Fibroblast of skin of left biceps (primary cell): ENCODE data around the gene TYMP.

Source experiments
- DNase-seq, 2 experiments: peaks; one replicate each; pipeline ENCODE4 v3.0.0-alpha.2; 2013; ENCODE audit warnings: low read depth in 2 of 2

TYMP gene

DNA sequence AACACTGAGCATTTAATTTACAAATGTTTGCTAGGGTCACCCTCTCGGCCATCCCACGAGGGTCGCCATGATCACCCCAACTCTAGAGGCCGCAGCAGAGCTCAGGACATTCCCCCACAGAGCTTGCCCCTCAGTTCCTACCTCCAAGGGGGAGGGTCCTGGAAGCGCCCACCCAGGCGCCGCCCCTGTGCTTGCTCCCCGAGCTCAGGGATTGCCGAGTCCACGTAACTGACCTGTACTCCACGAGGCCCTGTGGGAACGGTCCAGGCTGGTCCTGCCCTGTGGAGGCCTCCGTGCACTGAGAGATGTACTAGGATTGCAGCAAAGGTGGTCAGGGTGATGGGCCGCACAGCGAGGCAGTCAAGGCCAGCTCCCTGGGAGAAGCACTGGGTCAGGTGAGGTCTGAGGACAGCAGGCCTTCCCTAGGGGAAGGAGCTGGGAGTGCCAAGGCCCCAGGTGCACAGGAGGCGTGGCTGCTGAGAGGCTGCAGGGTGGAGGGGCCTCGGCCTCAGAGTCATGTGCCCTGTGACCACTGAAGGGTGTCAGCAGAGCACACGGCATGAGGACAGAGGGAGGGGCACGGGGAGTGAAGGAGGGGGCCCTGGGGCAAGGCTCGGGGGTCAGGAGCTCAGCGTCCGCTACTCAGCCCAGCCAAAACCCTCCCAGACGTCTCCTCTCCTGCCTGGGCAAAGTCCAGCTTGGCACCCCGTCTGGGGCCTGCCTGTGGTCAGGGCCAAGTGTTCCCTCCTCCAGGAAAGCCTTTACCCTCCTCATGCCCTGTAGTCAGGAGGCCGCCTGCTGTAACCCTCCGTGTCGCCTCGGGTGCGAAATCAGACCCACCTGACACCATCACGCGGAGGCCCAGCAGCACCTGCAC lies 45.6 kb downstream of the TYMP start:
- no peak for DNase-seq

DNA sequence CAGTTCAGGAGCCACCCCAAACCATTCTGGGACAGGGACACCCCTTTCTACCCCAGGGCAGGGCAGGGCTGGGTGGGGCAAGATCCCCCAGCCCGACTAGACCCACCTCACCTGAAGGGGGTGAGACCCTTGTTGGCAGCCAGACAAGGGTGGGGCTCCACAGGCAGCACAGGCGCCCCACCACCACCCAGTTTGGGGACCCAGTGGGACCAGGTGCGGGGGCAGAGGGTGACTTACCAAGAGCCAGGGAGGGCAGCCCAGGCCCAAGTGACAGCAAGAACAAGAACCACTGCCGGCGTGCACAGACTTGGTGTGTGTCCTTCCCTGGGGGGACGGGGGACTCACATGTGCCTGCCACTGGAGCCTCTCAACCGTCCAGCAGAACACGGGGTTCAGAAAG lies 46.3 kb downstream of the TYMP start:
- DNase-seq = no peak

DNA sequence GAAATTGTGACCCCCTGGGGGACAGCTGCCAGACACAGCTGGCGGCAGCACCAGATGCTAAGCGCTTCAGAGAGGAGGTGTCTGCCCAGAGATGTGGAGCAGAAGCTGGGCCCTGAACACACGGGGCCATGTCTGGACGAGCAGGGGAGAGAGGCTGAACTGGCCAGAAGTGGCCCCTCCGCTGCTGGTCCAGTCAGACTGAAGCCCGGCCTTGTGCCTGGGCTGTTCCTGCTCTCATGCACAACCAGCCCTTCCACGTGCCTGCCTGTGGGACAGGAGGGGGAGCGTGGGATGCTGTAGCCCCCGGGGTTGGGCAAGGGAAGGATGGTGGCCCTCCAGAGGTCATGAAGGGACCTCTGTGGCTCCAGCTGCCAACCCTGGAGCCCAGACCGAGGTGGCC lies 46.7 kb downstream of the TYMP start:
- no peak for DNase-seq

DNA sequence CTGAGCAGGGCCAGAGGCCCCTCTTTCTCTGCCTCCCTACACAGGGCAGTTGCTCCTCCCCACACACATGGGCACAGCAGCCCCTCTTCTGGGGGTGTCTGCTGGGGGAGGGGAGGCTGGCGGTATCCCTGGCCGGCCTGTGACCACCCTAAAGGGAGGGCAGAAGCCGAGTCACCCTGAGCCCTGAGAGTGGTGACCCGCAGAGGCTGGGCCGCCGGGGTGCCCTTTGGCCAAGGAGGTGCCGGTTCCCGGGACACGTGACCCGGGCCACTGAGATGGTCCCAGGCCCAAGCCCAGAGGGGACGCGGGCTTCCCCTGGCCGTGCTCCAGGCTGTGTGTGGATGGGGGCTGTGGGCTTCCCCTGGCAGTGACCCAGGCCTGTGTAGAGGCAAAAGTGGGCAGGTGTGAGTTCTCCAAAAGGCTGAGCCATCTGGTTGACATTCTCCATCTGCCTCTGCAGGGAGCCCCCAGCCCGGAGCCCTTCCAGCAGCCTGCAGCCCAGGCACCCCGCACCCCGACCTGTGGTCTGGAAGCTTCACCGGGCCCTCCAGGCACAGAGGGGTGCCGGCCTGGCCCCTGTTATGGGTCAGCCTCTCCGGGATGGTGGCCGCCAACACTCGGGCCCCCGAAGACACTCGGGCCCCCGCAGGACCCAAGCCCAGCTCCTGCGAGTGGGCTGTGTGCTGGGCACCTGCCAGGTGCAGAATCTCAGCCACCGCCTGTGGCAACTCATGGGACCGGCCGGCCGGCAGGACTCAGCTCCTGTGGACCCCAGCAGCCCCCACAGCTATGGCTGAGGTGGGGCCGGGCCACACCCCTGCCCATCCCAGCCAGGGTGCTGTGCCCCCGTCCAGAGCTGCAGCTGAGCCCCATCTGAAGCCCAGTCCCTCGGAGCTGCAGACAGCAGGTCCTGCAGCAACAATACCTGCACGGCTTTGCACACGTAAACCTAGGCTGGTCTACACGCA lies 47.4 kb downstream of the TYMP start:
- DNase-seq = no peak

DNA sequence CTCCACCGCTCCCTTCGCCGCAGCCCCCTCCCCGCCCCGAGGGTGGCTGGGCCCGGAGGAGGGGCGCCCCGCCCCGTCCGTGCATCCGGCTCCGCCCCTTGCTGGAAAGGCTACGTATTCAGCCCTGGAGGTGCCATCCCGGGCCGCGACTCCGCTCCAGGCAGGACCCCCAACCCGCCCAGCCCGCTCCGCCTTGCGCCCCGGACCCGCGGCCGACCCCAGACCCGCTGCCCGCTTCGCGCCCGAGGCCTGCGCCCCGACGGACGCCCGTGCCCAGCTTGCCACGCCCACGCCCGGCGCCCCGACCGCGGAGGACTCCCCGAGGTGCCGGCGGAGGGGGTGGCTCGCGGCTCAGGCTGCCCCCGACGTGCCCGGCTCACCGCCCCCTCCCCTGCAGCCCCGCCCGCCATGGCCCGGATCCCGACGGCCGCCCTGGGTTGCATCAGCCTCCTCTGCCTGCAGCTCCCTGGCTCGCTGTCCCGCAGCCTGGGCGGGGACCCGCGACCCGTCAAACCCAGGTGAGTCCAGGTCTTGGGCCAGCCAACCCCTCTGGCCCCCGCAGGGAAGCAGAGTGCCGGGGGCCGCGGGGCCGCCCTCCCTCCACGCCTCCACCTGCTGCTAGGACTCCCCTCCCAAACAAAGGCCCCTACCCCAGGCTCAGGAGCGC lies 48.2 kb downstream of the TYMP start, which contains the start of gene ADM2:
TSS of gene ADM2 (plus strand) at position 104 of the 667 bp plus-strand sequence. CDS start at position 409, 305 bp downstream.
- DNase-seq = no peak

DNA sequence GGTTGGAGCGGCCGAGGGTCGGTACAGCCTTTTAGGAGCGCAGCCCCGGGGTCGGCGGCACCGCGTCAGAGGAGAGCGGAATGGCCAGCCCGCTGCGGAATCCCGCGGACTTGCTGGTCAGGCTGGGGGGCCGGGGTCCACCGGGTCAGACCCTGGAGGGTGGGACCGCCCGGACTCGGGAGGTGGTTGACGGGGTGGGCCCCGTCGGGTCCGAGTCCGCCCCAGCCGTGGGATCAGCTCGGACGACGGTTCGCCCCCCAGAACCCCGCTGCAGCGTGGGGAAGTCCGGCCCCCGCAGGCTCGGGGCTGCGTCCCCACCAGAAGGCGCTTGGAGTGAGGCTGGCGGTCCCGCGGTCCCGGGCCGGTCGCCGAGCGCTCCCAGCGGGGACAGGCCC lies 48.8 kb downstream of the TYMP start:
- DNase-seq = no peak

DNA sequence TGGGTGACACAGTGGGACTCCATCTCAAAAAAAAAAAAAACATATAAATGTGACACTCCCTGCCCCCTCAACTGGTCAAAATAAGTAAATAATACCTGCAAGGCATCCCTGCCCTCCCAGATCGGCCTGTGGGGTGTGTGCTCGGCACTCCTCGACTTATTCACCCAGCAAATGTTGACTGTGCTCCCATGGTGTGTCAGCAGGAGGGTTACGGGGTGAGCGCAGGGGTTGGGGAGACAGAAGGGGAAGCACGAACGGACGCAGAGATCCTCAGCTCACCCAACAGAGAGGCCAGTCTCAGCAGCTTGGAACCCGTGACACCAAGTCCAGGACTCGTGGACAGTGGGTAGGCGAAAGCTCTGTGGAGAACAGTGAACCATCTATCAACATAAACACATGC lies 50.1 kb downstream of the TYMP start:
- DNase-seq = no peak

DNA sequence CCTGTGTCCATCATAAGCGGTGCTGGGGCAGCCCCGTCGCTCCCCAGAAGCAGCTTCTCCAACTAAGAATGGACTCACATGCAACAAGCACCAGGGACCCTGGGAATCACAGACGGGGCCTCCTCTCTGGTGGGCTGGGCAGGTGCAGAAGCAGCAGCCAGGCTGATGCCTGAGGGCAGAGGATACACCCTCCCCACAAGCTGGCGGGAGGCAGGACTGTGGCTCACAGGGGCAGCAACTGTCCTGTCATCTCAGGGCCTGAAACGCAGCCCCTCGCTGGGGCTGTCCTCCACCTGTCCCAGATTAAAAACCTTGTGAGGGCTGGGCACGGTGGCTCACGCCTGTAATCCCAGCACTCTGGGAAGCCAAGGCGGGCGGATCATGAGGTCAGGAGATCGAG lies 51.9 kb downstream of the TYMP start:
- no peak for DNase-seq

DNA sequence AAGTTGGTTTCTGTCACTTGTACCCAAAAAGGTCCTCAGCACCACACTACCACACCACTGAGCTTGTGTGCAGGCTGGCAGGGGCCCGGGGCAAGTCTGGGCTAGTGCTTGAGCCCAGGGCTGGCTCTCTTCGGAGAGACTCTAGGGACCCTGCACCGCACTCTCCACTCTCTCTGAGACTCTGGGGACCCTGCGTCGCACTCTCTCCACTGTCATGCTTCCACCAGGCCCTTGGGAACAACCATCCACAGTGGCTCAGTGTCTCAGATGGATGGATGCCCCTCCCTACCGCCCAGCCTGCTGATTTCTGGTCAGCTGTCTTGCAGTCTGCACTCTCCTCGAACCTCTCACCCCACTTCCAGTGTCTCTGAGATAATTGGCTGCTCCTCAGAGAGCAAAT lies 52.9 kb downstream of the TYMP start:
- no peak for DNase-seq
